ENCODE data around the gene EMILIN1. TPM values are rescaled to one million over a fixed set of nuclear protein-coding genes. Genes with fewer than 3 reads are reported as not detected.
"Not testable (repeated sequence)": the region's sequence is repeated elsewhere in the genome, so short reads cannot be mapped to it uniquely, and the experiment has no call there.

Gene EMILIN1
- total RNA-seq, 1 donor from 2014 or later: 1.1 TPM

DNA sequence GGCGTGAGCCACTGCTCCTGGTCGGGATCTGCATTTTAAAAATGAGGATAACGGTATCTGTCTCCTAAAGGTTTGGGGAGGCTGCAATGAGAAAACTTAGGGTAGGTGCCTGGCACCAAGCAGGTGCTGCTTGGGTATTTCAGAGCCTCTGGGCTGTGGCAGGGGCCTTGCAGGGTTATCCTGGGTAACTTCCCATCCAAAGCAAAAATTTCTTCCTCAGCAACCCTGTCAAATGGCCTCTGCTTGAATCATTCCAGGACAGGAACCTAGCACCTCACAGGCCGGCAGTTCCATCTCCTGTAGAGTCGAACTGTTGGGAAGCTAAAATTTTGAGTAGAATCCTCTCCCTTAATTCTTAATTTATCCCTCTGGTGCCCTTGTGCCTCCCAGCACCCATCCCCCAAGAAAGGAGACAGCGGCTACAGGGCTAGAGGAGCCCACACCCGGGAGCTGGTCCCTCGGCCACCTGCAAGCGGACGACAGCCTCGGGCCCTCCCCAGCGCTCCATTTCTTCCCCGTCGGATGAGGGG, 39.6 kb downstream of the EMILIN1 start:
- Mint-ChIP-seq H3K9me3 (ENCODE audit: low read depth) (no peaks in the 10 kb centered on the region), H3K36me3 (ENCODE audit: insufficient read depth) (no peaks in the 10 kb centered on the region), H3K4me3 (ENCODE audit: low read depth) (peak overlapping the region; percentile 32), H3K27ac (no peak overlapping the region), H3K27me3 (peaks cover 70% of the 10 kb centered on the region), H3K4me1 (ENCODE audit: low read depth) (peaks cover 4% of the 10 kb centered on the region)
- no peak for DNase-seq (ENCODE audit: low spot score, unreplicated experiment)
- TF ChIP-seq, protein P1, sequence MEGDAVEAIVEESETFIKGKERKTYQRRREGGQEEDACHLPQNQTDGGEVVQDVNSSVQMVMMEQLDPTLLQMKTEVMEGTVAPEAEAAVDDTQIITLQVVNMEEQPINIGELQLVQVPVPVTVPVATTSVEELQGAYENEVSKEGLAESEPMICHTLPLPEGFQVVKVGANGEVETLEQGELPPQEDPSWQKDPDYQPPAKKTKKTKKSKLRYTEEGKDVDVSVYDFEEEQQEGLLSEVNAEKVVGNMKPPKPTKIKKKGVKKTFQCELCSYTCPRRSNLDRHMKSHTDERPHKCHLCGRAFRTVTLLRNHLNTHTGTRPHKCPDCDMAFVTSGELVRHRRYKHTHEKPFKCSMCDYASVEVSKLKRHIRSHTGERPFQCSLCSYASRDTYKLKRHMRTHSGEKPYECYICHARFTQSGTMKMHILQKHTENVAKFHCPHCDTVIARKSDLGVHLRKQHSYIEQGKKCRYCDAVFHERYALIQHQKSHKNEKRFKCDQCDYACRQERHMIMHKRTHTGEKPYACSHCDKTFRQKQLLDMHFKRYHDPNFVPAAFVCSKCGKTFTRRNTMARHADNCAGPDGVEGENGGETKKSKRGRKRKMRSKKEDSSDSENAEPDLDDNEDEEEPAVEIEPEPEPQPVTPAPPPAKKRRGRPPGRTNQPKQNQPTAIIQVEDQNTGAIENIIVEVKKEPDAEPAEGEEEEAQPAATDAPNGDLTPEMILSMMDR (IDR thresholded peaks at IDR 0.05; ENCODE audit: unreplicated experiment): no peak

DNA sequence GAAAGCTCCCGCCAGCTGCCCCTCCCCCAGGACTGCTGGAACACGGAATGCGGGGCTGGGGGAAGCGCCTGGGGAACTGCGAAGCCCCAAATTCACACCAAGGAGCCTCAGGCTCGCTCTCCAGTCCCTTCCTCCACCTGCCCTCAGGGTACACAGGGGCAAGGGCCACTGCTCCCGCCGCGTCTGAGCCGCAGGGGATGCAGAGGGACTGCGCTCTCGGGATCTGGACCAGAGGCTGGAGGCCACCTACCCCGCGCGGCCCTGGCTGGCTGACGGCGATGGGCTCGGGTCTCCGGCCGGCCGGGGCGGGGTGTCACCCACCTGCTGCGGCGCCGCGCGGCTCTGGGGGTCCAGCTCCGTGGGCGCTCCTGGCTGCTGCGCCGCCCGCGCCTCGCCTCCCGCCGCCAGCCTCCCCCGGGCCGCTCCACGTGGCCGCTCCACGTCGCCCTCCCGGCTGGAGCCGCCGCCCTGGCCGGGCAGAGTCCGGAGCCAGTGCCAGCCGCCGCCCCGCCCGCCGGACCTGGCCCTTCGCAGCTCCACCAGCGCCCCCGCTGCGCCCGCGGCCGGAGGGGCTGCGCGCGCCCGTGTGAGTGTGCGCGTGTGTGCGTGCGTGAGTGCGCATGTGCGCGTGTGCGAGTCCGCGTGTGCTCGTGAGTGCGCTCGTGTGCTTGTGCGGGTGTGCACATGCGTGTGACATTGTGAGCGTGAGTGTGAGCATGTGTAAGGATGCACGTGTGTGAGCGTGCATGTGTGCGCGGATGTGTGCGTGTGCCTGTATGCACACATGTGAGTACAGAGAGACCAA, 40.3 kb downstream of the EMILIN1 start, which contains the start of gene CGREF1:
CGREF1 (minus strand) TSS at position 604 of the 805 bp plus-strand sequence. CDS start 14,762 bp downstream, outside the sequence.
- Mint-ChIP-seq H3K4me3 (ENCODE audit: low read depth) (peak within 1 kb of the TSS; percentile 74), H3K27me3 (peaks cover 74% of the 10 kb centered on the region), H3K36me3 (ENCODE audit: insufficient read depth) (no peaks in the 10 kb centered on the region), H3K27ac (no peak within 1 kb of the TSS), H3K9me3 (ENCODE audit: low read depth) (no peaks in the 10 kb centered on the region), H3K4me1 (ENCODE audit: low read depth) (peaks cover 8% of the 10 kb centered on the region)
- TF ChIP-seq, protein P1 (IDR thresholded peaks at IDR 0.05; ENCODE audit: unreplicated experiment): no peak
- no peak for DNase-seq (ENCODE audit: low spot score, unreplicated experiment)

GRCh38 chr2:27119330-27119670, 40.9 kb downstream of the EMILIN1 start:
- Mint-ChIP-seq H3K27me3 (peaks cover 78% of the 10 kb centered on the region), H3K4me3 (ENCODE audit: low read depth) (peak overlapping the region; percentile 74)
- not testable (repeated sequence) for H3K9me3 Mint-ChIP-seq (ENCODE audit: low read depth); DNase-seq (ENCODE audit: low spot score, unreplicated experiment); H3K4me1 Mint-ChIP-seq (ENCODE audit: low read depth); H3K36me3 Mint-ChIP-seq (ENCODE audit: insufficient read depth); H3K27ac Mint-ChIP-seq

- TF ChIP-seq, protein P1 (IDR thresholded peaks at IDR 0.05; ENCODE audit: unreplicated experiment): no peak
- no peak overlapping the region for H3K4me3 Mint-ChIP-seq (ENCODE audit: low read depth)
- peaks cover 10% of the 10 kb centered on the region for H3K4me1 Mint-ChIP-seq (ENCODE audit: low read depth)
- peaks cover 80% of the 10 kb centered on the region for H3K27me3 Mint-ChIP-seq
- H3K27ac Mint-ChIP-seq: no peak overlapping the region
- H3K9me3 Mint-ChIP-seq (ENCODE audit: low read depth): no peaks in the 10 kb centered on the region
- no peaks in the 10 kb centered on the region for H3K36me3 Mint-ChIP-seq (ENCODE audit: insufficient read depth)
- DNase-seq (ENCODE audit: low spot score, unreplicated experiment): no peak
These were observed 43.5 kb downstream of the EMILIN1 start for GRCh38 chr2:27121906-27122305.

GRCh38 chr2:27122791-27123190, 44.4 kb downstream of the EMILIN1 start:
- Mint-ChIP-seq H3K27ac (no peak overlapping the region), H3K27me3 (peaks cover 71% of the 10 kb centered on the region), H3K36me3 (ENCODE audit: insufficient read depth) (no peaks in the 10 kb centered on the region), H3K9me3 (ENCODE audit: low read depth) (no peaks in the 10 kb centered on the region), H3K4me3 (ENCODE audit: low read depth) (peak overlapping the region; percentile 82), H3K4me1 (ENCODE audit: low read depth) (peaks cover 10% of the 10 kb centered on the region)
- TF ChIP-seq, protein P1 (IDR thresholded peaks at IDR 0.05; ENCODE audit: unreplicated experiment): no peak
- no peak for DNase-seq (ENCODE audit: low spot score, unreplicated experiment)
